ENCODE data around the gene LGI1. TPM values are rescaled to one million over a fixed set of nuclear protein-coding genes. Genes with fewer than 3 reads are reported as not detected.

The LGI1 gene
- total and polyA plus RNA-seq, 12 donors, result 0.38 to 5.9 (median 1.4) TPM; not detected in 4

GRCh38 chr10:93816123-93816747 is 58.5 kb downstream of the LGI1 start:
- intact Hi-C loops (cut with DNase I), result no loop called here
- Histone ChIP-seq H3K4me3 (peak overlapping the region in 1 of 4 donors; percentile 25), H3K27ac (no peak overlapping the region), H3K9me3 (replicated peaks in 1 of 3) (no peaks in the 10 kb centered on the region), H3K27me3 (no peaks in the 10 kb centered on the region), H3K36me3 (replicated peaks in 1 of 2) (no peaks in the 10 kb centered on the region), H3K4me1 (replicated peaks in 1 of 2) (no peaks in the 10 kb centered on the region)
- TF ChIP-seq POLR2A (IDR thresholded peaks at IDR 0.05), result no peak
- TF ChIP-seq CTCF (IDR thresholded peaks at IDR 0.05), result peak; percentile 56 to 75 (median 68)
- DNase-seq, result peak; percentile 43 to 84 (median 58)
- WGBS, 4 donors, result 13 to 18% (median 13%) methylated on average over 8 of the region's 8 CpGs

GRCh38 chr10:93818086-93818485 is 60.4 kb downstream of the LGI1 start:
- Histone ChIP-seq H3K4me3 (no peak overlapping the region), H3K27me3 (no peaks in the 10 kb centered on the region), H3K36me3 (replicated peaks in 1 of 2) (no peaks in the 10 kb centered on the region), H3K27ac (no peak overlapping the region), H3K4me1 (replicated peaks in 1 of 2) (no peaks in the 10 kb centered on the region), H3K9me3 (replicated peaks in 1 of 3) (no peaks in the 10 kb centered on the region)
- DNase-seq, result no peak
- TF ChIP-seq POLR2A (IDR thresholded peaks at IDR 0.05), result no peak
- no peak for TF ChIP-seq CTCF (IDR thresholded peaks at IDR 0.05)
- 66 to 79% (median 76%) methylated on average over 5 of the region's 5 CpGs for WGBS, 4 donors
- intact Hi-C loops (cut with DNase I), result no loop called here

GRCh38 chr10:93819520-93819919 is 61.8 kb downstream of the LGI1 start:
- Histone ChIP-seq H3K36me3 (replicated peaks in 1 of 2) (no peaks in the 10 kb centered on the region), H3K27me3 (no peaks in the 10 kb centered on the region), H3K4me3 (no peak overlapping the region), H3K4me1 (replicated peaks in 1 of 2) (no peaks in the 10 kb centered on the region), H3K27ac (no peak overlapping the region), H3K9me3 (replicated peaks in 1 of 3) (no peaks in the 10 kb centered on the region)
- WGBS, 4 donors, result 62 to 76% (median 66%) methylated on average over 4 of the region's 4 CpGs
- DNase-seq, result no peak
- no peak for TF ChIP-seq CTCF (IDR thresholded peaks at IDR 0.05)
- TF ChIP-seq POLR2A (IDR thresholded peaks at IDR 0.05), result no peak
- intact Hi-C loops (cut with DNase I), result no loop called here

- Histone ChIP-seq H3K36me3 (replicated peaks in 1 of 2) (no peaks in the 10 kb centered on the region), H3K9me3 (replicated peaks in 1 of 3) (no peaks in the 10 kb centered on the region), H3K27ac (no peak overlapping the region), H3K4me1 (replicated peaks in 1 of 2) (no peaks in the 10 kb centered on the region), H3K4me3 (no peak overlapping the region), H3K27me3 (no peaks in the 10 kb centered on the region)
- no peak for DNase-seq
- intact Hi-C loops (cut with DNase I), result loop anchor here in 1 of 2 donors (5.0 kb wide), 1 partner anchor 37 kb away; no protein-coding TSS in a partner anchor
- 27 to 38% (median 32%) methylated on average over 3 of the region's 3 CpGs for WGBS, 4 donors
- TF ChIP-seq POLR2A (IDR thresholded peaks at IDR 0.05) (no peak), CTCF (IDR thresholded peaks at IDR 0.05) (no peak)
Measured at GRCh38 chr10:93820434-93820833, 62.7 kb downstream of the LGI1 start.
